Measurements from ENCODE around the gene SEMA5A. TPM values are rescaled to one million over a fixed set of nuclear protein-coding genes. Genes with fewer than 3 reads are reported as not detected.

SEMA5A gene
- total RNA-seq, 3 donors from 2014 or later: 0.03 to 0.26 (median 0.14) TPM

DNA sequence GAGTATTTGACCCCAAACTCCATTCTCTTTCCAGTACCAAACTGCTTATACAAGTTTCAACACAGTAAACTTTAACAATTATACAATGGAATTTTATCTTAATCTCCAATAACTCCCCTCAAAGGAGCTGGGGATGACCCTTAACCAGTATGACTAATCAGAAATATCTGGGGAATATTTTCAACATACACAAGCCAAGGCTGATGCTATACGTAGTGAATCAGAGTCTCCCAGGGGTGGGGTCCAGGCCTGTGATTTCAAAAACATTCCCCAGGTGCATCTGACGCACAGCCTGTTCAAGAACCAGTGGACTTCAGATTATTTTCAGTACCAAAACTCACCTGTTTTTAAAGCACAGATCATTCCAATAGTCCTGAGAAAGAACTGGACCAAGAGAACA, 11.8 kb upstream of the SEMA5A start:
- H3K4me1 Mint-ChIP-seq (ENCODE audit: low read depth): no peaks in the 10 kb centered on the region
- H3K27me3 Mint-ChIP-seq (ENCODE audit: low read depth): no peaks in the 10 kb centered on the region
- DNase-seq: no peak
- H3K36me3 Mint-ChIP-seq (ENCODE audit: insufficient read depth): no peaks in the 10 kb centered on the region
- peaks cover 8% of the 10 kb centered on the region for H3K9me3 Mint-ChIP-seq
- ATAC-seq: no peak
- no peak overlapping the region for H3K4me3 Mint-ChIP-seq

DNA sequence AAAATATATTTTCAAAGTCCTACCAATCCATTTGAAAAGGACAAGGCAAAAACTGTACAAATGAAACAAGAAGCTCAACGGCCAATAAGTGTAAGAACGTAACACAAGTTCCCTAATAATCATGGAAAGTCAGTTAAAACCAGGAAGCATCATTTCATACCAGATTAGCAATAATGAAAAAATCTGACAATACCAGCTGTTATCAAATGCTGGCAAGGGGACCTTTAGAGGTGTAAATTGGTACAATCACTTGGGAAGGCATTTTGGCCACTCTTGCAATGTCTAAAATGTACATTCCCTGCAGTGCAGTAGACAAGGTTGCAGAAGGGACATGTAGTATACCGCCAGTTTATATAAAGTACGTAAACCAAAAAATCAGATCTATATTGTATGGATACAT, 10.1 kb upstream of the SEMA5A start:
- Mint-ChIP-seq H3K27me3 (ENCODE audit: low read depth) (peaks cover under 1% of the 10 kb centered on the region), H3K4me3 (no peak overlapping the region), H3K4me1 (ENCODE audit: low read depth) (no peaks in the 10 kb centered on the region), H3K36me3 (ENCODE audit: insufficient read depth) (no peaks in the 10 kb centered on the region), H3K9me3 (peaks cover 8% of the 10 kb centered on the region)
- ATAC-seq (no peak), DNase-seq (no peak)

DNA sequence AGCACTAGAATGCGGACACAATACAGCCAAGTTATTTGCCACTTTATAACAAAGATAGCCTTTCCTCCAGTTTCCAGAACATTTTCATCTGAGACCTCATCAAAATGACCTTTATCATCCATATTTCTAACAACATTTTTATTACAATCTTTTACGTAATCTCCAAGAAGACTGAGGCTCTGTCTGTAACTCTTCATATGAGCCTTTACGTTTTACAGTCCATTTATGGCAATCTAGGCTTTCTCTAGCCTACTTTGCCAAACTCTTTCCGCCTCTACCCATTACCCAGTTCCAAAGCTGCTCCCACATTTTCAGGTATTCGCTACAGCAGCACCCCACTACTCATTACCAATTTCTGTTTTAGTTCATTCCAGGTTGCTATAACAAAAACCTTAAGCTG, 8.2 kb upstream of the SEMA5A start:
- no peak for DNase-seq
- no peak for ATAC-seq
- H3K4me3 Mint-ChIP-seq: no peak overlapping the region
- no peaks in the 10 kb centered on the region for H3K36me3 Mint-ChIP-seq (ENCODE audit: insufficient read depth)
- H3K27me3 Mint-ChIP-seq (ENCODE audit: low read depth): peaks cover 3% of the 10 kb centered on the region
- peaks cover 8% of the 10 kb centered on the region for H3K9me3 Mint-ChIP-seq
- no peaks in the 10 kb centered on the region for H3K4me1 Mint-ChIP-seq (ENCODE audit: low read depth)

DNA sequence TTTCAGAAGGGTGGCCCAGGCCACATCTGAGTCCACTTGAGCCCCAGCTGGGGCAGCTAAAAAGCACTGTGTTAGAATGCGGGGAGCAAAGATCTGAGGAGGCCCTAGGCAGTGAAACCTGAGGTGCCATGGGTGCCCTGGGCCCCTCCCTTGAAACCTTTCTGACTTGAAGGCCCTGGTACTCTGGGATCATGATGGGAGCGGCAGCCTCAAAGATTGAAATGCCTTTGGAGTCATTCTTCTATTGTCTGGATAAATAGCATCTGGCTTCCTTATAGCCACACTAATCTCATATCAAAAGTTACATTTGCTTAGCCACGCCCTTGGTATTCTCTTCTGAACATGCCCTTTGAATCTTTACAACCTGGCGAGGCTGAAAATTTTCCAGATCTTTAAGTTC, 7.7 kb upstream of the SEMA5A start:
- Mint-ChIP-seq H3K9me3 (peaks cover 8% of the 10 kb centered on the region), H3K27me3 (ENCODE audit: low read depth) (peaks cover 3% of the 10 kb centered on the region), H3K4me1 (ENCODE audit: low read depth) (no peaks in the 10 kb centered on the region), H3K4me3 (no peak overlapping the region), H3K36me3 (ENCODE audit: insufficient read depth) (no peaks in the 10 kb centered on the region)
- DNase-seq: no peak
- no peak for ATAC-seq

DNA sequence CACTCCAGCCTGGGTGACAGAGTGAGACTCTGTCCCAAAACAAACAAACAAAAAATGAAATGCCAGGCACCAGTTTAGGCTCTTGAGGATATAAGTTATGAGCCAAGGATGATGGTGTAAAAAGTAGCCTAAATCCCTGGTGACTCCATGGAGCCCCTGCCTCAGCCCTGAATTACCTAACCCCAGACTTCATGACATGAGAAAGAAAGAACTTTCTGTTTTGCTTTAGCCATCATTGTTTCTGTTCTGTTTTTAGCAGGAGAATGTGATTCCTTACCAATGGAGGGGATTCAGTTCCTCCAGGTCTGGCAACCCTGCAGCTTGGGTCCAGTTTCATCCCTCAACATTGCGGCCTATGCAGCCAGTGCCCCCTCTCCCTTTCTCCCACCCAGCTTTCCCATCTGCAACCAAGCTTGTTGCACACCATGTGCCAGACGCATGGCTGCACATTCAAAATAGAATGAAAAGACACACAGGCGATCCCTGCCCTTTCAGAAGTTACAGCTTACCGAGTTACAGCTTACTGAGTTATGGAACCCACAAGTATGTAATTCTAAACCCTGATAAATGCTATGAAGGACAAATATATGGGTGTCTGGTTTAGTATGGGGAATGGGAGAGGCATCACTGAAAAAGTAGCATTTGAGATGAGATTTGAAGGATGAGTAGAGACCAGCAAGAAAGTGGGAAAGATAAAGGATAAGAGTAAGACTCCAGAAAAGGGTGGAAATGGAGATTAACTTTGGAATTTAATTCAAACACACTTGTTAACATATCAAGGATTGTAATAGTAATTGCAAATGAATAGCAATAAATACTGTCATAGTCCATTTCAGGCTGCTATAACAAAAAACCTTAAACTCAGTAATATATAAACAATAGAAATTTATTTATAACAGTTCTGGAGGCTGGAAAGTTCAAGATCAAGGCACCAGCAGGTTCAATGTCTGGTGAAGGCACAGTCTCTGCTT, 6.0 kb upstream of the SEMA5A start:
- Mint-ChIP-seq H3K4me1 (ENCODE audit: low read depth) (no peaks in the 10 kb centered on the region), H3K36me3 (ENCODE audit: insufficient read depth) (no peaks in the 10 kb centered on the region), H3K4me3 (no peak overlapping the region), H3K27me3 (ENCODE audit: low read depth) (peaks cover 9% of the 10 kb centered on the region), H3K9me3 (peaks cover 5% of the 10 kb centered on the region)
- ATAC-seq: no peak
- no peak for DNase-seq

DNA sequence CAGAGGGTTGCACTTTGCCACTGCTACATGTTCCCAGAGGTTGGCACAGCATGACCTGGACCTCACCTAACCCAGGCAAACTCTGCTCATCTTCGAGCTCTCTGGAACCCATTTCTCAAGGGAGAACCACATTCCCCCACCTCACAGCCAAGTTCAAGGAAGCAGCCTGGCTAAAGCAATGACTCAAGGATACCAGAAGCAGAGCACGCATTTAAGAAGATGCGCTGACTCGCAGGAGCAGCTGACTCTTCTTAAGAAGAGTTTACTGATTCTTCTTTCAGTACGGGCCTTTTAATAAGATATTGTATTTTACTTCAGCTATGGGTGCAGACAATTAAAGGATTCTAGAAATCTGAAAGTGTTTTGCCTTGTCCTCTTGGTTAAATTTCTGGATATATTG, 4.1 kb upstream of the SEMA5A start:
- no peak overlapping the region for H3K4me3 Mint-ChIP-seq
- DNase-seq: no peak
- H3K36me3 Mint-ChIP-seq (ENCODE audit: insufficient read depth): no peaks in the 10 kb centered on the region

DNA sequence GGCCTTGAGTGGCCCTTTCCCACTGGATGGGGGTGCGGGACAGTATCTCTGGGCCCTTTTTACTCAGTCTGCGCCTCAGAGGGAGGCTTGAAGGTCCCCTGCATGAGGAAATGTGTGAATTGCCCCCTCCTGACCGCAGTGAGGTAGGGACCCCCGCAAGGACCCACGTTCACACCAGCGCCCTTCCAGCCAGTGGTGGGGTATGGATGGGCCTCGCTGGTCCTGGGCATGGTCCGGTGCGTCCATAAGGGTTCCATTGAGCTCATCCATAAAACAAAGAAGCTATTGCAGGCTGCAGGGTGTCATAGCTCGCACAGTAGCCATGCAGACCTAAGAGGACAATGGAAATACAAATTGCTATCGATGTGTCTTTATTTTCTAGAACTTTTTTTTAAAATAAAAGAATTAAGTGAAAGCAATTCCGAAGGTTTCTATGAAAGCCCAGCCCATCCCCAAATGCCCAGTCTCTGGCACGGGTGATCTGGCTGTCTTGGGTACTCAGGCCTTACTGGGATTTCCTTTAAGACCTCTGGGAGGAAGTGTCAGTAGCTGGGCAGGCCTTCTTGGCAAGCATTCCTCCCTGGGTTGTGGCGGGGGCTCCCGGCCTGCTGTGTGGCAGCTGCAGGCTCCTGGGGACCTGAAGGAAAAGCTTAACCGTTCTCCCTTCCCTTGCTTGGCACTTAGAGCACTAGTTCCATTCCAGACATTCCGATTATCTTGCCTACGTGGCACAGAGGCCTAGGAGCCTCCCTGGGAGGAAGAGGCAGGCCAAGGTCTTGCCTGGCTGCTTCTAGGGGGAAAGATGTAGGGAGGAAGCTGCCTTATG, 1.5 kb upstream of the SEMA5A start:
- Mint-ChIP-seq H3K27me3 (ENCODE audit: low read depth) (peaks cover 32% of the 10 kb centered on the region), H3K36me3 (ENCODE audit: insufficient read depth) (no peaks in the 10 kb centered on the region), H3K4me3 (no peak overlapping the region), H3K9me3 (no peaks in the 10 kb centered on the region), H3K4me1 (ENCODE audit: low read depth) (peaks cover 9% of the 10 kb centered on the region)
- ATAC-seq (no peak), DNase-seq (no peak)

More for the DNA sequence above, 4.1 kb upstream of the SEMA5A start:
- peaks cover 4% of the 10 kb centered on the region for H3K4me1 Mint-ChIP-seq (ENCODE audit: low read depth)
- H3K27me3 Mint-ChIP-seq (ENCODE audit: low read depth): peaks cover 16% of the 10 kb centered on the region
- no peaks in the 10 kb centered on the region for H3K9me3 Mint-ChIP-seq
- ATAC-seq: no peak

DNA sequence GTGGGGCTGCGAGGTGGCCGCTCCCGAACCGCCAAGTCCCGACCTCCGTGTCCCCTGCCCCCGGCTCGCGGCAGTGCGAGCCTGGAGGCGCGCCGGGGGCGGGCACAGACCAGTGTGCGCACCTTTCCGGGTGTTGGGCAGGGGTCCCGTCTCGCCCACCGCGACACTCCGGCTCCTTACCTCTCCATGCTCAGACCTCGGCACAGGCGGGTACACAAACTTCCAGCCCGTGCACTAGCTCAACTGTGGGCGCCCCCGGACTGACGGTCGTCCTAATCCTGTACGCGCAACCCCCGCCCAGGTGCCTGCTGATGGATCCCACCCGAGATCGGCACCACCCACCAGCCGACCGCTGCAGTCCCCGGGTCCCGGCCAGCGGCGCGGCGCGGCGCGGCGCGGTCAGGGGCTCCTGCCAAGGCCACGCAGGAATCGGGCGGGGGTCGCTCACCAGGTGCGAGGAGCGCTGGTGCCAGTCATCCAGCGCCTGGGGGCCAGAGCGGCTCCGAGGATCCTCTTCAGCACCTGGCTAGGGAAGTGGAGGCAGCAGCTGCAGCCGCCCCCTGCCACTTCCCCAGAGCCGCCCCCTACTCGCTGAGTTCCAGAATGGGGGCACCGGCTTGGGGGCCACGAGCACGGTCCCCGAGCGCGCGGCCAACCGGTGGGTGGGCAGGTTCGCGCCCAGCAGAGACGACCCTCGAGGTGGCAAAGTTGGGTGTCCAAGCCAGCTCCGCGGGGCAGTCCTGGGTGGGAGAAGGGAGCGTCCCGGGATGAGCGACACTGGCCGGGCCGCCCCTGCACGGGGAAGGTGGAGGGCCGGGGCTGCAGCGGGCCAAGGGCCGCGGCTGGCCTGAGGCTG, 511 bp downstream of the SEMA5A start:
- DNase-seq (no peak), ATAC-seq (peak in 1 of 2 donors; percentile 37)
- peaks cover 29% of the 10 kb centered on the region for H3K27me3 Mint-ChIP-seq (ENCODE audit: low read depth)

DNA sequence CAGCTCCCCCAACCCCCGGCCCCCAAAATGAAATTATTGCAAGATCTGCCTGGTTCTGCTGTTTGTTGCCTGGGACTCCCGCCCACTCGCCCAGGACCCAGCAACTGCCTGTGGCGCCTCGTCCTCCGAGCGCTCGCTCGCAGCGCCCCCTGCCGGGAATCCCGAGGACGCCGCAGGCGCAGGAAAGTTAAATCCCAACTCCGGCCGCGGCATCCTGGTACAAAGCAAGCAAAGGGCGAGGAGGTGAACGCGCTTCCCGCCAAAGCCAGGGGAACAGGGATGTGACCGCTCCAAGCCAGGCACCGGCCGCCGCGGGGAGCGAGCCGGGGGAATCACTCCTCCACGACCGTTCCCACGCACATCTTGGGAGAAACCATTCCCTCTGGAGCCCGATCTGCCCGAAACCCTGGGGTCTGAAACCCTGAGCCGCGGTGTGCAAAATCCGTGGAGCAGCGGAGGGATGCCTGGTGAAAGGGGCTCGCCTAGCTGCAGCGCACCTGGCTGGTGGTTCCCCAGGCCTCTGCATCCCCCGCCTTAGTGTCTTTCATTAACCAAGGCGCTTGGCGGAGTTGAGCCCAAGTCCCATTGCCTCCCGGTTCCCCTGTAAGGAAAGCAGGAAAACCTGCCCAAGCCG, 1.3 kb downstream of the SEMA5A start:
- Mint-ChIP-seq H3K9me3 (no peaks in the 10 kb centered on the region), H3K4me1 (ENCODE audit: low read depth) (peaks cover 9% of the 10 kb centered on the region), H3K36me3 (ENCODE audit: insufficient read depth) (no peaks in the 10 kb centered on the region), H3K4me3 (peak overlapping the region; percentile 51), H3K27me3 (ENCODE audit: low read depth) (peaks cover 29% of the 10 kb centered on the region)
- ATAC-seq (peak; percentile 32 to 45), DNase-seq (peak; percentile 27)

More for the DNA sequence above, 511 bp downstream of the SEMA5A start:
- peaks cover 9% of the 10 kb centered on the region for H3K4me1 Mint-ChIP-seq (ENCODE audit: low read depth)
- no peaks in the 10 kb centered on the region for H3K36me3 Mint-ChIP-seq (ENCODE audit: insufficient read depth)
- no peak overlapping the region for H3K4me3 Mint-ChIP-seq
- no peaks in the 10 kb centered on the region for H3K9me3 Mint-ChIP-seq

DNA sequence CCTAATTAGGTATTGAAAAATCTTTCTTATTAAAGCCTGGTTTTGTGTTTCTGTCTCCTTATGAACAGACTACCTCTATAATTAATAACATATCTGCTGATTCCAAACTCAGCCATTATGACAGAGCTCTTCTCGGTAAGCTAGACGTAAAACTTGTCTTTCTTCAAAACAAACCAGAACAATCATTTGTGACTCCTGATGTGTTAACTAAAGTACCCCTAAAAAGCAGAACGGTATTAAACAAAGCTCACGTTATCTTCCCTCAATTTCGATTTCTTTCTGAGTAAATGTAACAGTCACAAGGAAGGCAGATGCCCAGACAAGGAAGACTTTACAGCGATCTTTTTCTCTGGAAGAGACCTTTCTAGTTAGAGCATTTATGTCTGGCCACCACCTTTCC, 1.8 kb downstream of the SEMA5A start:
- H3K4me3 Mint-ChIP-seq: peak overlapping the region; percentile 51
- H3K27me3 Mint-ChIP-seq (ENCODE audit: low read depth): peaks cover 29% of the 10 kb centered on the region
- ATAC-seq (peak in 1 of 2 donors; percentile 25), DNase-seq (no peak)
- H3K9me3 Mint-ChIP-seq: no peaks in the 10 kb centered on the region
- peaks cover 9% of the 10 kb centered on the region for H3K4me1 Mint-ChIP-seq (ENCODE audit: low read depth)
- no peaks in the 10 kb centered on the region for H3K36me3 Mint-ChIP-seq (ENCODE audit: insufficient read depth)

DNA sequence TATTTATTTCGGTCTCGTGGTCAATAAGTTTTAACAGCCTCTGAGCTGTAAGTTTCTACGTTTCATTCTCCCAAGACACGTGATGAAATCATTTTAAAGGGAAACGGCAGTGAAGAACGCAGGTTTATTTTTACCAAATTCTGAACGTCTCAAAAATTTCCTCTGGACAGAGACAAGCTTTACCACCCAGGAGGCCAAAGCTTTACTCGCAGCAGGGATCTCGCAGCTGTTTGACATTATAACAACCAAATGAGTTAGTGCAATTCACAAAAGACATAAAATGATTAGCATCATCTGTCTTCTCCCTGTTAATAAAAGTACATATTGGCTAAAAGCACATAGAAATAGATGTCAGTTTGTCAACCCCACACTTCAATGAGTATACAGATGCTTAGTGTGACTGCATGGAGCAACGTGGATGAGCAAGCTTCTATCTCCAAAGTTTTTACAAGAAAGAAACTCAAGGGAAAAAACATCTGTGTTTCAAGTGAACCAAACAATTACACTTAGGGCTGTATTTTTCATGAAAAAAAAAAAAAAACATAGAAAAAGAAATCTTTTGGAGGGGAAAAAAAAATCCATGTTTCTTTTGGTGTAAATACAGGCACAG, 2.5 kb downstream of the SEMA5A start:
- peaks cover 29% of the 10 kb centered on the region for H3K27me3 Mint-ChIP-seq (ENCODE audit: low read depth)
- ATAC-seq (no peak), DNase-seq (no peak)
- no peaks in the 10 kb centered on the region for H3K36me3 Mint-ChIP-seq (ENCODE audit: insufficient read depth)
- peaks cover 9% of the 10 kb centered on the region for H3K4me1 Mint-ChIP-seq (ENCODE audit: low read depth)
- H3K9me3 Mint-ChIP-seq: no peaks in the 10 kb centered on the region
- no peak overlapping the region for H3K4me3 Mint-ChIP-seq

DNA sequence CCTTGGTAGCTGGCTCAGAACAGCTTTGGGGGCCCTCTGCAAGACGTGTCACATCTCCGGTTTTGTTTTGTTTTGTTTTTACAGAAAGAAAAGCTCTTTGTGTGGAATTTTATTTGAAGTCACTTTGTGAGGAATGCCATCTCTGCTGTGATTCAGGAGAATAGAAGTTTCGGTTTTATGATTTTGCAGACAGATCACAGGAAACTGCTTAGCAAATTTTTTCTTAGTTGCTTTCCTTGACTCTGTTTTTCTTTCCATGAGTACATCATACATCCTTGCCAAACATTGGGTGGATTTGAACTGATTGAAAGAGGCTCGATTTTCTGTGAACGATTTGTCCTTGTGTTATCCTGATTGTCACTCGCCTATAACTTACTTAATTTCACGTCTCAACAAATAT, 5.1 kb downstream of the SEMA5A start:
- Mint-ChIP-seq H3K4me3 (no peak overlapping the region), H3K4me1 (ENCODE audit: low read depth) (peaks cover 5% of the 10 kb centered on the region), H3K9me3 (no peaks in the 10 kb centered on the region), H3K27me3 (ENCODE audit: low read depth) (peaks cover 18% of the 10 kb centered on the region), H3K36me3 (ENCODE audit: insufficient read depth) (no peaks in the 10 kb centered on the region)
- no peak for DNase-seq
- ATAC-seq: no peak

DNA sequence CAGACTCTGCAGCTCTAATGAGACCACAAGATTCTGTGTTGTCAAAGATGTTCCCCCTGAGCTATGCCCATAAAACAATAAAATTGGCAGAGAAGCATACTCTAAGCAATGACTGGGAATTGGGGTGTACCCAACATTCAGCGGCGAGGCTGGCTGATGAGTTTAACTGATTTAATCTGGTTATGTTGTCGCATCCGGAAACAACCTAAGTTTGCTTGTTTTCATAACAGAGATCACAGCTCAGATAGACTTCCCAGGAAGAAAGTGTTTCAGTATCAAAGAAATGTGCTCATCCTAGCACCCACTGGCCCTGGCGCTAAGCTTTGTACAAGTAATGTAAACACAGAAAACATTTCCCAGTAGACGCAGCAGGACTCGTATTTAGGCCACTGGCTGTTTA, 7.4 kb downstream of the SEMA5A start:
- ATAC-seq (peak in 1 of 2 donors; percentile 43), DNase-seq (no peak)
- Mint-ChIP-seq H3K4me1 (ENCODE audit: low read depth) (no peaks in the 10 kb centered on the region), H3K9me3 (no peaks in the 10 kb centered on the region), H3K4me3 (no peak overlapping the region), H3K36me3 (ENCODE audit: insufficient read depth) (no peaks in the 10 kb centered on the region), H3K27me3 (ENCODE audit: low read depth) (peaks cover 6% of the 10 kb centered on the region)

Measured in activated T-cell treated with anti-CD3 and anti-CD28 coated beads, Interleukin-2, amount 50 U/mL, for 4 hours (primary cell).